EL (cell line): ENCODE measurements around the gene POU2AF1.

ENCODE experiments used
- DNase-seq: peaks from one replicate; pipeline ENCODE4 v3.0.0-alpha.2; 2016

Gene POU2AF1

GRCh38 chr11:111384494-111384893 lies 5.4 kb upstream of the POU2AF1 start:
- DNase-seq, result no peak

- DNase-seq, result no peak
These were observed 3.4 kb upstream of the POU2AF1 start for GRCh38 chr11:111382451-111382850.

GRCh38 chr11:111379602-111380136 lies 594 bp upstream of the POU2AF1 start:
- DNase-seq, result no peak

- DNase-seq, result no peak
These were observed 752 bp downstream of the POU2AF1 start for GRCh38 chr11:111378185-111378860.

GRCh38 chr11:111376181-111376871 lies 2.7 kb downstream of the POU2AF1 start:
- DNase-seq, result no peak

- no peak for DNase-seq
These were observed 5.5 kb downstream of the POU2AF1 start for GRCh38 chr11:111373590-111373989.

GRCh38 chr11:111372538-111372937 lies 6.5 kb downstream of the POU2AF1 start:
- no peak for DNase-seq

- DNase-seq, result no peak
These were observed 8.0 kb downstream of the POU2AF1 start for GRCh38 chr11:111370902-111371578.

GRCh38 chr11:111370270-111370901 lies 8.7 kb downstream of the POU2AF1 start:
- DNase-seq, result no peak

GRCh38 chr11:111368285-111368560 lies 10.9 kb downstream of the POU2AF1 start:
- DNase-seq, result no peak

GRCh38 chr11:111367411-111368284 lies 11.4 kb downstream of the POU2AF1 start:
- no peak for DNase-seq

- DNase-seq, result no peak
These were observed 12.3 kb downstream of the POU2AF1 start for GRCh38 chr11:111366560-111367410.

GRCh38 chr11:111365722-111366559 lies 13.1 kb downstream of the POU2AF1 start:
- no peak for DNase-seq

- DNase-seq, result no peak
These were observed 14.6 kb downstream of the POU2AF1 start for GRCh38 chr11:111364503-111364902.

- no peak for DNase-seq
These were observed 15.1 kb downstream of the POU2AF1 start for GRCh38 chr11:111363985-111364384.

GRCh38 chr11:111362887-111363411 lies 16.1 kb downstream of the POU2AF1 start:
- no peak for DNase-seq

GRCh38 chr11:111361874-111362273 lies 17.2 kb downstream of the POU2AF1 start:
- DNase-seq, result no peak

GRCh38 chr11:111361052-111361801 lies 17.8 kb downstream of the POU2AF1 start:
- DNase-seq, result no peak
